Measurements from ENCODE around the gene PPCDC. TPM values are rescaled to one million over a fixed set of nuclear protein-coding genes. Genes with fewer than 3 reads are reported as not detected.
A peak's percentile ranks its signal among the peaks of the same experiment; 100 is the strongest.

Gene PPCDC
- total RNA-seq, 2 donors from 2014 or later: 15.9 to 24.5 TPM

- Mint-ChIP-seq H3K4me1 (no peaks in the 10 kb centered on the region), H3K27ac (no peak overlapping the region), H3K9me3 (no peaks in the 10 kb centered on the region), H3K36me3 (ENCODE audit: low read depth) (peaks cover 7% of the 10 kb centered on the region), H3K4me3 (peak overlapping the region; percentile 95), H3K27me3 (ENCODE audit: insufficient read depth) (no peaks in the 10 kb centered on the region)
- no peak for TF ChIP-seq CTCF (conservative IDR thresholded peaks at IDR 0.05)
- H3K9ac ChIP-seq (ENCODE audit: extremely low read depth, low read length, poor library complexity, severe bottlenecking): no peak overlapping the region
- 88 to 95% methylated on average over 1 to 2 of the region's 2 CpGs for WGBS, 2 experiments (ENCODE audit: insufficient coverage in 1 of 2, insufficient read length in 1 of 2)
- no peaks in the 10 kb centered on the region for H3K27me3 ChIP-seq (ENCODE audit: control insufficient read depth, insufficient read depth, low read length, poor library complexity, severe bottlenecking)
- DNase-seq: no peak
- no peaks in the 10 kb centered on the region for H3K4me1 ChIP-seq (ENCODE audit: control insufficient read depth, insufficient read depth, low read length)
- H3K9me3 ChIP-seq (ENCODE audit: control insufficient read depth, low read length): no peaks in the 10 kb centered on the region
- H3K4me3 ChIP-seq (ENCODE audit: low read length): no peak overlapping the region
- no peaks in the 10 kb centered on the region for H3K36me3 ChIP-seq (ENCODE audit: control insufficient read depth, insufficient read depth, low read length)
- no peak overlapping the region for H3K27ac ChIP-seq (ENCODE audit: low read depth, low read length)
These were observed 608 bp upstream of the PPCDC start for GRCh38 chr15:75022783-75023180.

GRCh38 chr15:75023872-75024636 is 664 bp downstream of the PPCDC start:
- Histone ChIP-seq H3K36me3 (ENCODE audit: control insufficient read depth, insufficient read depth, low read length) (no peaks in the 10 kb centered on the region), H3K27ac (ENCODE audit: low read depth, low read length) (peak overlapping the region; percentile 76), H3K9ac (ENCODE audit: extremely low read depth, low read length, poor library complexity, severe bottlenecking) (peak overlapping the region; percentile 94), H3K9me3 (ENCODE audit: control insufficient read depth, low read length) (no peaks in the 10 kb centered on the region), H3K4me3 (ENCODE audit: low read length) (peak overlapping the region; percentile 97), H3K4me1 (ENCODE audit: control insufficient read depth, insufficient read depth, low read length) (no peaks in the 10 kb centered on the region), H3K27me3 (ENCODE audit: control insufficient read depth, insufficient read depth, low read length, poor library complexity, severe bottlenecking) (no peaks in the 10 kb centered on the region)
- TF ChIP-seq CTCF (conservative IDR thresholded peaks at IDR 0.05): no peak
- H3K4me3 Mint-ChIP-seq: peak overlapping the region; percentile 95
- peaks cover 6% of the 10 kb centered on the region for H3K36me3 Mint-ChIP-seq (ENCODE audit: low read depth)
- no peaks in the 10 kb centered on the region for H3K4me1 Mint-ChIP-seq
- WGBS, 2 experiments (ENCODE audit: insufficient coverage in 1 of 2, insufficient read length in 1 of 2): 18 to 29% methylated on average over 9 to 12 of the region's 12 CpGs
- DNase-seq: no peak
- no peaks in the 10 kb centered on the region for H3K9me3 Mint-ChIP-seq
- peak overlapping the region; percentile 92 for H3K27ac Mint-ChIP-seq
- H3K27me3 Mint-ChIP-seq (ENCODE audit: insufficient read depth): no peaks in the 10 kb centered on the region

- no peak overlapping the region for H3K27ac ChIP-seq (ENCODE audit: low read depth, low read length)
- no peak for DNase-seq
- H3K4me1 Mint-ChIP-seq: peaks cover 6% of the 10 kb centered on the region
- H3K4me3 ChIP-seq (ENCODE audit: low read length): no peak overlapping the region
- TF ChIP-seq CTCF (conservative IDR thresholded peaks at IDR 0.05): no peak
- H3K9me3 ChIP-seq (ENCODE audit: control insufficient read depth, low read length): no peaks in the 10 kb centered on the region
- H3K9me3 Mint-ChIP-seq: no peaks in the 10 kb centered on the region
- H3K36me3 Mint-ChIP-seq (ENCODE audit: low read depth): peaks cover 5% of the 10 kb centered on the region
- H3K27ac Mint-ChIP-seq: no peak overlapping the region
- WGBS, 2 experiments (ENCODE audit: insufficient coverage in 1 of 2, insufficient read length in 1 of 2): 98 to 100% methylated on average over 3 of the region's 3 CpGs
- no peaks in the 10 kb centered on the region for H3K27me3 ChIP-seq (ENCODE audit: control insufficient read depth, insufficient read depth, low read length, poor library complexity, severe bottlenecking)
- peaks cover 2% of the 10 kb centered on the region for H3K36me3 ChIP-seq (ENCODE audit: control insufficient read depth, insufficient read depth, low read length)
- peaks cover 5% of the 10 kb centered on the region for H3K4me1 ChIP-seq (ENCODE audit: control insufficient read depth, insufficient read depth, low read length)
- no peaks in the 10 kb centered on the region for H3K27me3 Mint-ChIP-seq (ENCODE audit: insufficient read depth)
- no peak overlapping the region for H3K9ac ChIP-seq (ENCODE audit: extremely low read depth, low read length, poor library complexity, severe bottlenecking)
- peak overlapping the region; percentile 95 for H3K4me3 Mint-ChIP-seq
These were observed 1.7 kb downstream of the PPCDC start for GRCh38 chr15:75025107-75025506.
